ENCODE results near the gene TANC1. TPM values are rescaled to one million over a fixed set of nuclear protein-coding genes. Genes with fewer than 3 reads are reported as not detected.
"Not testable (repeated sequence)": the region's sequence is repeated elsewhere in the genome, so short reads cannot be mapped to it uniquely, and the experiment has no call there.

TANC1 gene
- total RNA-seq, 2 donors from 2014 or later = 35.1 to 44.5 TPM

DNA sequence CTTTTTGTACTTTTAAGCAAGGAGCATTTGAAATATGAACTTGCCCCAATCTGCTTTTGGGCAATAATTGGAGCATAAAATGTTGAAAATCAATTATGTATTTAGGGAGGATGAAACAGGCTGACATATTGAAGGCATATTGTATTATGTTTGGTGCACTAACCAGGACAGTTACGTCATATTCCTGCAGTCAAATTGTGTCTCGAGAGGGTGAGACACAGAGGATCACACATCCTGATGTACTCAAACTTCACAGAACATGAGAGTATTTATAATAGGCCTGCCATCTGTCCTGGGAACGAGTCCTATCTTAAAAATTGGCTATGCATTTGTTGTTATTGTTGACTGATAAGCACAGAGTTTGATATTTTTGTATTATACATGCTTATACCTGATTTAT is 44.7 kb downstream of the TANC1 start:
- no peak for DNase-seq (ENCODE audit: low spot score)
- intact Hi-C loops (cut with DNase I) = no loop called here

DNA sequence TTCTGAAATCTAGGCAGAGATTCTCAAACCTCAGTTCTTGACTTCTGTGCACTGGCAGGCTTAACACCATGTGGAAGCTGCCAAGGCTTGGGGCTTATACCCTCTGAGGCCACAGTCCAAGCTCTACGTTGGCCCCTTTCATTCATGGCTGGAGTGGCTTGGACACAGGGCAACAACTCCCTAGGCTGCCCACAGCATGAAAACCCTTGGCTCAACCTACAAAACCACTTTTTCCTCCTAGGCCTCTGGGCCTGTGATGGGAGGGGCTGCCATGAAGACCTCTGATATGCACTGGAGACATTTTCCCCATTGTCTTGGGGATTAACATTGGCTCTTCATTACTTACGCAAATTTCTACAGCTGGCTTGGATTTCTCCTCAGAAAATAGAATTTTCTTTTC is 46.7 kb downstream of the TANC1 start:
- no peak for DNase-seq (ENCODE audit: low spot score)
- intact Hi-C loops (cut with DNase I) = no loop called here

GRCh38 chr2:159015823-159016222 is 47.4 kb downstream of the TANC1 start:
- no peak for DNase-seq (ENCODE audit: low spot score)
- intact Hi-C loops (cut with DNase I) = no loop called here

DNA sequence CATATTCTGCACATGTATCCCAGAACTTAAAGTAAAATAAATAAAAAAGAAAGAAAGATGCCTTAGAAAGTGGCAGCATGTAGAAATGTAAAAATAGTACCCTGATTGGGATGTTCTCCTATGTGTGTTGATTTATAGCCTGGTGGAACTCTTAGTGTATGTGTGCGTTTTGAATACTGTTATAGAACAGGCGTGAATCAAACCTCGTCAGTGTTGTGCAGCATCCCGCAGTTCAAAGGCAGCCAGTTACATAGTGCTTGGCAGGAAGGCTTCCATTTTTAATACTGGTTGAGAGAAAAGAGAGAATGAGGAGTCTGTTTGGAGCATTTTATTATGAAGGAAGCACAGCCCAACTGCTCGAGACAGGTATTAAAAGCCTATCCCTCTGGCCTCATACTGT is 49.4 kb downstream of the TANC1 start:
- no peak for DNase-seq (ENCODE audit: low spot score)
- intact Hi-C loops (cut with DNase I) = no loop called here

GRCh38 chr2:159019021-159019420 is 50.6 kb downstream of the TANC1 start:
- intact Hi-C loops (cut with DNase I) = no loop called here
- no peak for DNase-seq (ENCODE audit: low spot score)

GRCh38 chr2:159022019-159022418 is 53.6 kb downstream of the TANC1 start:
- intact Hi-C loops (cut with DNase I) = no loop called here
- no peak for DNase-seq (ENCODE audit: low spot score)

DNA sequence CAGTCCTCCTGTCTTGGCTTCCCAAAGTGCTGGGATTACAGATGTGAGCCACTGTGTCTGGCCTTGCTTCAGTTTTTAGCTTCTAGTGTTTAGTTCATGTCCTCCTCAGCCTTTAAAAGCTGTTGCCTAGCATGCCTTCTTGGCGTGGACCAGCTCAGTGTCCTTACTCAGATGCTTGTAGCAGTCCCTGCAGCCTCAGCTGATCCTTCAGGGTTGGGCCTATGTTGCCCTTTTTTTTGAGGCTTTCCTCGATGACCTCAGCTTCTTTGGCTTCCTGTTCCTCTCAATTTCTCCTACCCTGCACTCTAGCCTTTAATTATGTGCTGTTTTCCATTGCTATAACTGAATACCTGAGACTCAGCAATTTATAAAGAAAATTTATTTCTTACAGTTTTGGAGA is 57.7 kb downstream of the TANC1 start:
- intact Hi-C loops (cut with DNase I) = no loop called here
- DNase-seq (ENCODE audit: low spot score) = no peak

GRCh38 chr2:159028776-159029175 is 60.3 kb downstream of the TANC1 start:
- intact Hi-C loops (cut with DNase I) = no loop called here
- DNase-seq (ENCODE audit: low spot score) = no peak

DNA sequence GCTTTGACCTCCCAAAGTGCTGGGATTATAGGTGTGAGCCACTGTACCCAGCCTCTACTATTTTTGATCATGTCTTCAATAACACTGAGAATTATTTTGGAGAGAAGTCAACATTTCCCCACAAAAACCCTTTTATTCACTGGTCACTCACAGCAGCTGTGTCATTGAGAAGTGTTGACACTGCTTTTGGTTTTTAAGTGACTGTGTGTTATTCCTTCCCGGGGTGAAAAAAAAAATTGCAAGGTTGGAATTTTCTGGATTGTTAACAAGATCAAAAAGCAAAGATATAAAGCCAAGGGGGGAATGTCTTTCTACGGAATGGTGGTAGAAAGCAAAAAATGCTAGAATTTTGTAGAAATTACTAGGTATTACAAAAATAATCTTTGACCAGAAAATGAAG is 61.5 kb downstream of the TANC1 start:
- DNase-seq (ENCODE audit: low spot score) = no peak
- intact Hi-C loops (cut with DNase I) = no loop called here

DNA sequence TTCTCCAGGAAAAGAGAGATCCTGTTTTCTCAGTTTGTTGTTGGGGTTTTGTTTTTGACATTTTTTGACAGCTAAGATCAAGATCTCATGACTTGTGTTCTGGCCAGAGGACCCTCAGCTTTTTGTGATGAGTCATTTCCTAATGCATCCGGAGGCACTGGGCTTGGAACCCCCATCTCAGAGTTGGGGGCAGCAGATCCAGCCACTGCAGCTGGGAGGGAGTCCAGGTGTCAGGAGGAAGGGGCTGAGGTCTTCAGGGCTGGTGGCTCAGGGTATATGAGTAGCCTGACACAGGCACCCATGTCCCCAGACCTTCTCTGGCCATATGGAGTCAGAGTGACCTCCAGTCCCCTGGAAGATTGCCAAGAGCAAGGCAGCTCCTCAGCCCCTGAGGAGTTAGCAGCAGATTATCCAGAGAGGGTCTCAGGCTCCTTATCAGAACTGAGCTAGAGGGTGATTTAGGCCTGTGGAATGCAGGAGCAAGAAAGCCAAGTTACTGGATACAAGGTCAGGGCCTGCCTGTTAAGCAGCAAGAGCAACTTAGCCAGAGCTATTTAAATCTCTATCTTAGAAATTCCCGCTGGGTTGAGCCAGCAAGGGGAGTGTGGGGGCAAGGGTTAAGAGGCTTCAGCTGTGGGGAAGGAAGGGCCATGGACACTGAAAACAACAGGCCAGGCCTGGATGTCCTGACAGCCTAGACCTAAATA is 62.4 kb downstream of the TANC1 start:
- DNase-seq (ENCODE audit: low spot score) = peak; percentile 85
- intact Hi-C loops (cut with DNase I) = no loop called here

DNA sequence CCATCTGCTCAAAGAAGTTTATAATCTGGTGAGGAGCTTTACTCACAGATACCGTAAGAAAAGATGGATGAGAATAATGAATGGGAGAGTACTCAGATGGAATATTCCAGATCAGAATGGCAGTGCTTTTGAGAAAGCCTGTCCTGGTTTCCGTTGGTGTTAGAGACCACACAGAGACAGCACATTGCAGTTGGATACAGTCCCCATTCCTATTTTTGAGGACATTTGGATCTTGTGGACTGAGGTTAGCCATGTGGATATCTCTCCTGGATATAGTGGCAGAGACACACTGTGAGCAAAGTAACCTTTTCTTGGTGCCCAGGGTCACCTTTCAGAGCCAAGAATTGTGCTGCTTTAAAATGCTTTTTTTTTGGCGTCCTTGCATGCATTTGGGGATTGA is 63.7 kb downstream of the TANC1 start:
- no peak for DNase-seq (ENCODE audit: low spot score)
- intact Hi-C loops (cut with DNase I) = no loop called here

- no peak for DNase-seq (ENCODE audit: low spot score)
- intact Hi-C loops (cut with DNase I) = no loop called here
Observed at GRCh38 chr2:159032580-159032979, 64.1 kb downstream of the TANC1 start.

DNA sequence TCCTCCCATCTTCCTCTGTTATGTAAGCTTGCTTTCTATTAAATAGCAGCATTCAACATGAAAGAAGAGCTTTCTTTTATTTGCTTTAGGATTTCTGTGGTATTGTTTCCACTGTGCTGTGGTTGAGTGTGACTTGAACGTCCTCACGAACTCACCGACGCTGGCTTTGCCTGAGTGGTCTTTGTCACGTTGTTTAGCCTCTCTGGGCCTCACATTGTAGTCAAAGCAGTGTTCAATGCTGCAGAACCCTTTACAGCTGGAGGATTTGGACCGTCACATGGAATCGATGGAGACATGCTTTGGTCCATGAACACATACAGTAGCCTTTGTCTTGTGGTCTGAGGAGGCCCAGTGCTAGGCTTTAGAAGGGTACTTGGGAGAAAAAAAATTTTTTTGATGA is 66.3 kb downstream of the TANC1 start:
- intact Hi-C loops (cut with DNase I) = no loop called here
- no peak for DNase-seq (ENCODE audit: low spot score)

GRCh38 chr2:159035790-159036411 is 67.5 kb downstream of the TANC1 start:
- DNase-seq (ENCODE audit: low spot score) = no peak
- intact Hi-C loops (cut with DNase I) = no loop called here

DNA sequence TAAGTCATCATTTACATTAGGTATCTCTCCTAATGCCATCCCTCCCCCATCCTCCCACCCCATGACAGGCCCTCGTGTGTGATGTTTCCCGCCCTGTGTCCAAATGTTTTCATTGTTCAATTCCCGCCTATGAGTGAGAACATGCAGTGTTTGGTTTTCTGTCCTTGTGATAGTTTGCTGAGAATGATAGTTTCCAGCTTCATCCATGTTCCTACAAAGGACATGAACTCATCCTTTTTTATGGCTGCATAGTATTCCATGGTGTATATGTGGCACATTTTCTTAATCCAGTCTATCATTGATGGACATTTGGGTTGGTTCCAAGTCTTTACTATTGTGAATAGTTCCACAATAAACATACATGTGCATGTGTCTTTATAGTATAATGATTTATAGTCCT is 68.0 kb downstream of the TANC1 start:
- intact Hi-C loops (cut with DNase I); DNase-seq (ENCODE audit: low spot score): not testable (repeated sequence)

DNA sequence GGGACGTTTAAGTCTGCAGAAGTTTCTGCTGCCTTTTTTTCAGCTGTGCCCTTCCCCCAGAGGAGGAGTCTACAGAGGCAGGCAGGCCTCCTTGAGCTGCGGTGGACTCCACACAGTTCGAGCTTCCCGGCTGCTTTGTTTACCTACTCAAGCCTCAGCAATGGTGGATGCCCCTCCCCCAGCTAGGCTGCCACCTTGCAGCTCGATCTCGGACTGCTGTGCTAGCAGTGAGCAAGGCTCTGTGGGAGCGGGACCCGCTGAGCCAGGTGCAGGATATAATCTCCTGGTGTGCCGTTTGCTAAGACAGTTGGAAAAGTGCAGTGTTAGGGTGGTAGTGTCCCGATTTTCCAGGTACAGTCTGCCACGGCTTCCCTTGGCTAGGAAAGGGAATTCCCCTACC is 72.9 kb downstream of the TANC1 start:
- intact Hi-C loops (cut with DNase I); DNase-seq (ENCODE audit: low spot score): not testable (repeated sequence)

- intact Hi-C loops (cut with DNase I) = no loop called here
- no peak for DNase-seq (ENCODE audit: low spot score)
Observed at GRCh38 chr2:159042115-159042850, 73.8 kb downstream of the TANC1 start.

- no peak for DNase-seq (ENCODE audit: low spot score)
- intact Hi-C loops (cut with DNase I) = no loop called here
Observed at GRCh38 chr2:159043710-159044109, 75.3 kb downstream of the TANC1 start.

GRCh38 chr2:159044804-159045286 is 76.4 kb downstream of the TANC1 start:
- DNase-seq (ENCODE audit: low spot score) = no peak
- intact Hi-C loops (cut with DNase I) = no loop called here

Data from posterior vena cava (tissue), 2 donors.